Nephron progenitor cell (in vitro differentiated cells): ENCODE data around the gene PLA2G4D.

Experiments
- DNase-seq: peaks from one replicate; pipeline ENCODE4 v3.0.0; 2021
- H3K27ac Mint-ChIP-seq: 2 replicates; pipeline ENCODE4 v1.8.0; 2021; ENCODE audit warnings: mild to moderate bottlenecking, moderate library complexity, mixed read lengths
- H3K27me3 Mint-ChIP-seq: 2 replicates; pipeline ENCODE4 v1.8.0; 2021; ENCODE audit warnings: mild to moderate bottlenecking, low read depth, mixed read lengths; ENCODE audit not compliant: poor library complexity
- H3K36me3 Mint-ChIP-seq: 2 replicates; pipeline ENCODE4 v1.8.0; 2021; ENCODE audit warnings: low read depth, mixed read lengths
- H3K4me1 Mint-ChIP-seq: 2 replicates; pipeline ENCODE4 v1.8.0; 2021; ENCODE audit warnings: mixed read lengths
- H3K4me3 Mint-ChIP-seq: 2 replicates; pipeline ENCODE4 v1.8.0; 2021; ENCODE audit warnings: mild to moderate bottlenecking, moderate library complexity, mixed read lengths
- H3K9me3 Mint-ChIP-seq: 2 replicates; pipeline ENCODE4 v1.8.0; 2021; ENCODE audit warnings: mild to moderate bottlenecking, moderate library complexity, mixed read lengths
- TF ChIP-seq, protein P1 (sequence below): fragments of 200-600 bp; sonication (generic); IDR thresholded peaks from 2 replicates; pipeline ENCODE4 v1.5.0; 2021; ENCODE audit warnings: antibody characterized with exemption

PLA2G4D gene

DNA sequence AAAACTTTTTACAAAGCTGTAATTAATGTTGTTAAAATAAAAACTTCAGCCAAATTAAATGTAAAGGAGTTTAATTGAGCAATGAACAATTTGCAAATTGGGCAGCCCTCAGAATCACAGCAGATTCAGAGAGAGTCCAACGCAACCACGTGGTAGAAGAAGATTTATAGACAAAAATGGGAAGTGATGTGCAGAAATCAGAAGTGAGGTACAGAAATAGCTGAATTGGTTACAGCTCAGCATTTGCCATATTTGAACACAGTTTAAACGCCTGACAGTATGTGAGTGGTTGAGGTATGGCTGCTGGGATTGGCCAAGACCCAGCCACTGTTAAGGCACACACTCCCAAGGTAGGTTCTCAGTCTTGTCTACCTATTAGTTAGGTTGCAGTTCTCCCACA, 14.4 kb upstream of the PLA2G4D start:
- no peaks in the 10 kb centered on the region for H3K4me1 Mint-ChIP-seq
- TF ChIP-seq, protein P1, sequence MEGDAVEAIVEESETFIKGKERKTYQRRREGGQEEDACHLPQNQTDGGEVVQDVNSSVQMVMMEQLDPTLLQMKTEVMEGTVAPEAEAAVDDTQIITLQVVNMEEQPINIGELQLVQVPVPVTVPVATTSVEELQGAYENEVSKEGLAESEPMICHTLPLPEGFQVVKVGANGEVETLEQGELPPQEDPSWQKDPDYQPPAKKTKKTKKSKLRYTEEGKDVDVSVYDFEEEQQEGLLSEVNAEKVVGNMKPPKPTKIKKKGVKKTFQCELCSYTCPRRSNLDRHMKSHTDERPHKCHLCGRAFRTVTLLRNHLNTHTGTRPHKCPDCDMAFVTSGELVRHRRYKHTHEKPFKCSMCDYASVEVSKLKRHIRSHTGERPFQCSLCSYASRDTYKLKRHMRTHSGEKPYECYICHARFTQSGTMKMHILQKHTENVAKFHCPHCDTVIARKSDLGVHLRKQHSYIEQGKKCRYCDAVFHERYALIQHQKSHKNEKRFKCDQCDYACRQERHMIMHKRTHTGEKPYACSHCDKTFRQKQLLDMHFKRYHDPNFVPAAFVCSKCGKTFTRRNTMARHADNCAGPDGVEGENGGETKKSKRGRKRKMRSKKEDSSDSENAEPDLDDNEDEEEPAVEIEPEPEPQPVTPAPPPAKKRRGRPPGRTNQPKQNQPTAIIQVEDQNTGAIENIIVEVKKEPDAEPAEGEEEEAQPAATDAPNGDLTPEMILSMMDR, result no peak
- H3K27ac Mint-ChIP-seq, result no peak overlapping the region
- DNase-seq, result no peak
- H3K36me3 Mint-ChIP-seq, result no peaks in the 10 kb centered on the region
- H3K27me3 Mint-ChIP-seq, result peaks cover 8% of the 10 kb centered on the region
- H3K9me3 Mint-ChIP-seq, result peaks cover 19% of the 10 kb centered on the region
- no peak overlapping the region for H3K4me3 Mint-ChIP-seq

DNA sequence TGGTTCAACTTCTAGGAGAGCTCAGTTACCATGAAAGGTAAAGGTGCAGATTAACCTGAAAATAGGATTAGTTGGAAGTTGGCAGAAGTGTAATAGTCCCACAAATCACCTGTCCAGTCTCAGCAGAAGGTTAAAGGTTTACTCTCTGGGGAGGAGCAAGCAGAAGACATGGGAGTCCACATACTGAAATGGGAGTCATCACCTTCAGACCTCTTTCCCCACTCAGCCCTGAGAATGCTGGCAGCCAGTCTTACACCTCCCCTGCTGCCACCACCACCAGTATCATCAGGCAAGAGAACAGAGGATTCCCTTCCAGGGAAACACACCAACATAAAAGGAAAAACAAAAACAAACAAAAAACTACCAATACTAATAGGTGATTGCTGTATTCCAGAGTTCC, 13.8 kb upstream of the PLA2G4D start:
- H3K9me3 Mint-ChIP-seq, result peaks cover 19% of the 10 kb centered on the region
- no peaks in the 10 kb centered on the region for H3K36me3 Mint-ChIP-seq
- no peaks in the 10 kb centered on the region for H3K4me1 Mint-ChIP-seq
- H3K27ac Mint-ChIP-seq, result no peak overlapping the region
- peaks cover 8% of the 10 kb centered on the region for H3K27me3 Mint-ChIP-seq
- TF ChIP-seq, protein P1, result no peak
- H3K4me3 Mint-ChIP-seq, result no peak overlapping the region
- DNase-seq, result no peak

DNA sequence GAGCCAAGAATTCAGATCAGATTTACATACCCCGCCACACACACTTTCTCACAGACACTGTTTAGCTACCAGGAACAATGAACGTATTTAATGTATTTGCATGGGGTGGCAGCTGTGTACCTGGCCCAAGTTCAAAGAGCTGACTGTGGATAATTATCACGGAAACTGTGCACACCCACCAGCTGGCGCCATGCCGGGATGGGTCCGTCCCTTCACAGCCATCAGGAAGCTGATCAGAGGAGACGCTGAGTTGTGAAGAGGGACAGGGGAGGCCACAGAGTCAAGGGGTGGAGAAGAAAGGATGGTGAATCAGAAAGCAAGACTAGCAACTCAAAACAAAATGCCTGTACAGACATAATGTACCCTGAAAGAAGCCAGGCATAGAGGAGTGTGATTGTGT, 13.1 kb upstream of the PLA2G4D start:
- peaks cover 2% of the 10 kb centered on the region for H3K27me3 Mint-ChIP-seq
- DNase-seq, result no peak
- H3K4me1 Mint-ChIP-seq, result no peaks in the 10 kb centered on the region
- H3K4me3 Mint-ChIP-seq, result no peak overlapping the region
- H3K9me3 Mint-ChIP-seq, result peaks cover 19% of the 10 kb centered on the region
- TF ChIP-seq, protein P1, result no peak
- no peak overlapping the region for H3K27ac Mint-ChIP-seq
- H3K36me3 Mint-ChIP-seq, result no peaks in the 10 kb centered on the region

DNA sequence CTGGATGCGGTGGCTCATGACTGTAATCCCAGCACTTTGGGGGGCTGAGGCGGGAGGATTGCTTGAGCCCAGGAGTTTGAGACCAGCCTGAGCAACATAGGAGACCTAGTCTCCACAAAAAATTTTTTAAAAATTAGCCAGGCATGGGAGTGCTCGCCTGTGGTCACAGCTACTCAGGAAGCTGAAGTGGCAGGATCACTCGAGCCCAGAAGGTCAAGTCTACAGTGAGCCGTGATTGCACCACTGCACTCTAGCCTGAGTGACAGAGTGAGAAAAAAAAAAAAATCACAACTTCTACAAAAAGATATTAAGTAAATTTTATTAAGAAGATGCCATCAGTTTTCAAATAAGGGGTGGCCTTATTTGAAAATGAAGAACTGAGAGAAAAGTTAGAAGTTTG, 11.9 kb upstream of the PLA2G4D start:
- H3K4me1 Mint-ChIP-seq, result no peaks in the 10 kb centered on the region
- TF ChIP-seq, protein P1, result no peak
- H3K27me3 Mint-ChIP-seq, result no peaks in the 10 kb centered on the region
- no peaks in the 10 kb centered on the region for H3K36me3 Mint-ChIP-seq
- no peak overlapping the region for H3K27ac Mint-ChIP-seq
- no peak for DNase-seq
- peaks cover 19% of the 10 kb centered on the region for H3K9me3 Mint-ChIP-seq
- no peak overlapping the region for H3K4me3 Mint-ChIP-seq

DNA sequence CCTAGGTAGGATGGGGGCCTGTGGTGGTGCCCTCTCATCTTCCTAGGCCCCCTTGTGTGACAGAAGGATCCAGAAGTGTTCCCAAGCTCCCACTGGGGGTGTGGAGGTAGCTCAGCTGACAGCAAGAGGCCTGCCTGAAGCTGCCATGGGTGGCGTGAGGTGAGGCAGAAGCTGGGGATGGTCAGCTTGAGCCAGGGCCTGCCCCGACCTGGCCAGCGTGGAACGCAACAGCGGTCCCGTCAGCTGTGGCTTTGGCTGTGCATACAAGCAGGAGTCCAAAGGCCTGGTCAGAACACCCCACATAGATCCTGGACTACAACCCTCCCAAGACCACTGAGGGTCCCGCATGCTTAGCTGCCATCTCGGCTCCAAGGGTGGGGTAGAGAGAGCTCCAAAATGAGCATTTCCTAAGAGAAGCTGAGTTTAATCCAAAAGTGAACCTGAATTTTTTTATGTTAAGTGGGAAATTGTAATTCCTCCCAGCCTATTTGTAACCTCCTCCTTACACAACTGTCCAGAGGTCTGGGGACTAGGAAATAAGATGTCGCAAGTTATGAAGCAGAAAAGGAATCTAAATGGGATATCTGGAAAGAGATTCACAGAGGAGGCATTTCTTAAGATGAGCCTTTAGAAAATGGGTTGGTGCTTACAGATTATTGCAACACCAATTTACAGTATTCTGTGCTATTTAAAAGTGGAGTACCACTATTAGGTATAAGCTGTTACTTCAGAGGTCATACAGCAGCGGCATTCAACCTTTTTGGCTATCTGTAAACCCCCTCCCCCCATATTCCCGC, 9.9 kb upstream of the PLA2G4D start:
- H3K27ac Mint-ChIP-seq, result no peak overlapping the region
- TF ChIP-seq, protein P1, result no peak
- H3K4me3 Mint-ChIP-seq, result no peak overlapping the region
- peaks cover 4% of the 10 kb centered on the region for H3K4me1 Mint-ChIP-seq
- peaks cover 18% of the 10 kb centered on the region for H3K9me3 Mint-ChIP-seq
- DNase-seq, result no peak
- no peaks in the 10 kb centered on the region for H3K36me3 Mint-ChIP-seq
- H3K27me3 Mint-ChIP-seq, result peaks cover 7% of the 10 kb centered on the region

DNA sequence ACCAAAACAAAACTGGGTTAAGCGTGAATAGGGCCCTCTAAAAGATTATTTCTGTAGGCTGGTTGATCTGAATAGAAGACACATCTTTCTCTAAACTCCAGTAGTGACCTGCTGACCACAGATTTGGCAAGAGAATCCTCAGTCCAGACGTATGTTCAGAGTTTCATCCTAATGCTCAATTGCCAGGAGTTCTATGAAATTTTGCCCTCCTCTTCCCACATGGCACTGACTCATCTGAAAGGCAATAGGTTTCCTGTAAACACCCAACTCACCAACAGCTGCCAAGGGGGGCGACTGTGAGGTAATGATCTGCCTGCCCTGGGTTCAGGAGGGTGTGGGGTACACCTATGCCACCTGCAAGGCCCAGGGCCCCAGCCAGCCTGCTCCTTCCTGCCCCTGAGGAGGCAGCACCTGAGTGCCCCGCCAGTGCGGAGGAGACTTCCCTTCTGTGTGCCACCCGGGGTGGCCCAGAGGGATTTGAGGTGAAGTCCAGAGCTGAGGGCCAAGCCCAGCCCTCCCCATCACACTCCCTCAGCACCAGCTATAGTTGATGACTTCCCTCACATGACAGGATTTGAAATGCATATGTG, 8.4 kb upstream of the PLA2G4D start:
- no peak overlapping the region for H3K4me3 Mint-ChIP-seq
- H3K36me3 Mint-ChIP-seq, result no peaks in the 10 kb centered on the region
- H3K27ac Mint-ChIP-seq, result no peak overlapping the region
- DNase-seq, result no peak
- peaks cover 5% of the 10 kb centered on the region for H3K9me3 Mint-ChIP-seq
- H3K4me1 Mint-ChIP-seq, result peaks cover 4% of the 10 kb centered on the region
- TF ChIP-seq, protein P1, result no peak
- peaks cover 7% of the 10 kb centered on the region for H3K27me3 Mint-ChIP-seq
